ENCODE results near the gene LSM6.

LSM6 gene

GRCh38 chr4:146175541-146176453 is at the start of gene LSM6:
LSM6 (plus strand) TSS chr4:146175718; CDS start chr4:146182922, 7,204 bp downstream.
- peak; percentile 93 for DNase-seq (ENCODE audit: low spot score)

DNA sequence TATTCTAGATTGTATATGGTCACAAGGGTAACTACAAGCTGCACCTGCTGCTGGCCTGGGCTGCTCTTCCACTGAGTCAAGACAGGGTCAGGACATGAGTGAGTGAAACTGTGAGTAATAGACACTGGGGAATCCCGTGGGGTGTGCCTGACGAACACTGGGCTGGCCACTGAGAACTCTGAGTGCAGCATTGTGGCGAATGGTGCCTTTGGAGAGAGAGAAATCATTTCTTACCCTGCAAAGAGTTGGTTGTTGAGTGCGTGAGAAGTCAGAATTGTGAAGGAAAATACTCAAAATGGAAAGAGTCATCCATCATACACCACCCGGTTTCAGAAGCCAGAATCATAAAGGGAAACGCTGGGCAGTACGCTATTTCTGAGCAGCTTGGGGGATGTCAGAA is 43.1 kb upstream of the LSM6 start:
- no peak for DNase-seq (ENCODE audit: low spot score)

DNA sequence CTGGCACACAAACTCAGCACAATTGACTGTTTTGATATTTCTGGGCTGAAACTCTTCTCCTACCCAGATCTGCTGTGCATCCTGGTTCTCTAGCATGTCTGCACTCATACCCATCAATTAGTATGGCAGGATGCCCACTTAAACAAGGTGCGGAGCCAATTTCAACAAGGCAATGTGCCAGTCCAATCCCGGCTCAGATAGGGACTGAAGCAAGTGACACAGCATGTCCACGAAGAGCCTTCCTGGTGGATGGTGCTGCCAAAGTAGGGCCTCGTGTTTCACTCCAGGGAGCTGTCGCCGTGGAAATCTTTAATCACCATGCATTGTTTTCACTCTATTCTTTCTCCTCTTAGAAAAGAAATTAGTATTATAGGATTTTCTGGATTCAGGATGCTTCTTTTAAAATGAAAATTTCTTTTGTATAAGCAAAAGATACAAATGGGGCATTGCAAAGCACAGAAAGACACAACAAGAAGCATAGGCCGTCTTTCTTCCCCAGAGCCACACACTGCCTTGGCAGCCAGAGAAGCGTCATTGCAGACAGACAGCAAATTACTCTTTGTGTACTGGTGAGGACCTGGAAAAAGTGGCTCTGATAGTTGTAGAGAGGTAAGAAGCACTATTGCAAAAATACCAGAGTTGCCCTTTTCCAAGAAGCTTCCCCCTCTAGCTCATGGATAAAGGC is 40.6 kb upstream of the LSM6 start:
- DNase-seq (ENCODE audit: low spot score), result peak; percentile 11

- no peak for DNase-seq (ENCODE audit: low spot score)
These were observed 39.6 kb upstream of the LSM6 start for GRCh38 chr4:146135941-146136340.

DNA sequence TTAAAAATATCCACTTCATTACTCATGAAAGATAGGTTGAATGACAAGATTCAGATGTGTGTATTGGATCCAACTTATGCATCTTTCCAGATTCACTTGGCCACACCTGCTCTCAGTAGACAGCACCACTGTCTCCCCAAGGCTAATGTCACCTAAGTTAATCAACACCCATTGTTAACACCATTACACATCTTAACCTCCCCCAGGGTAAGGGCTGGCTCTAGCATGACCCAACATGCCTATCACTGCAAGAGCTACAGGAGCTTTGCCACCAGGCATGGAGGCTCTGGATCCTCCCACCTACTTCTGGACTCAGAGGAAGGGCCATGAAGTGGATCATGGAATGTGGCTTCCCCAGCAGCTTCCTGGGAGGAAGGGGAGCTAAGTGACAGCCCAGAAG is 32.8 kb upstream of the LSM6 start:
- DNase-seq (ENCODE audit: low spot score), result no peak

DNA sequence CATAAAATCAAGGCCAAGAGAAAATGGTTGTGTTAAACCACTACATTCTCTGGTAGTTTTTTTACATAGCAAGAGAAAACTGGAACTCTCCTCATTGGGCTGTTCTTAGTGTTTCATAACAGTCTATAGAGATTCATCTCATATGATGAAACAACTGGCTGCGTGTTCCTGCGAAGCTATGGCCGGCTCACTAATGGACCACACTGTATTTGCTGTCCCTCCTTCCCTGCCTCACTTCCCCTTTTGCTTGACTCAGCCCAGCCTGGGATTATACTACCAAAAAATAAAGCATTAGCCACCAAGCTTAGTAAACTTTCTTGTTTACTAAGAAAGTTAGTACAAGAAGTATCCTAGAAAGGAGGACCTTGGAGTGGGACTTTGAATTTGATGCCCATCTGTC is 31.6 kb upstream of the LSM6 start:
- no peak for DNase-seq (ENCODE audit: low spot score)

DNA sequence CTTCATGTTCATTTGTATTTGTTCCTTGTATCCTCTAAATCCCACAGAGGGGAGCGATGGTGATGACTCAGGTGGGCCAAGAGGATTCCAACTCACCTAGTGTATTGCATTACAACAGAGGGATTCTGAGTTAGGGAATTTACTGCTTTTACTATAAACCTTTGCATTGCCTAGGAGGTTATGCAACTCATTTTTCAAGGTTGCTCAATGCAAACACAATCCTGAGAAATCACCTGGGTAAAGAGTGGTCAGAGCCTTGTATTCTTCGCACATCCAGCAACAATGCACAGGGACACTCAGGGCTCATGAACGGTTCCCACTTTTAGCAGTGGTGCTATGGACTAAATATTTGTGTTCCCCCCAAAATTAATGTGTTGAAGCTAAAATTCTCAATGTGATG is 28.6 kb upstream of the LSM6 start:
- no peak for DNase-seq (ENCODE audit: low spot score)

GRCh38 chr4:146148021-146148420 is 27.5 kb upstream of the LSM6 start:
- no peak for DNase-seq (ENCODE audit: low spot score)

DNA sequence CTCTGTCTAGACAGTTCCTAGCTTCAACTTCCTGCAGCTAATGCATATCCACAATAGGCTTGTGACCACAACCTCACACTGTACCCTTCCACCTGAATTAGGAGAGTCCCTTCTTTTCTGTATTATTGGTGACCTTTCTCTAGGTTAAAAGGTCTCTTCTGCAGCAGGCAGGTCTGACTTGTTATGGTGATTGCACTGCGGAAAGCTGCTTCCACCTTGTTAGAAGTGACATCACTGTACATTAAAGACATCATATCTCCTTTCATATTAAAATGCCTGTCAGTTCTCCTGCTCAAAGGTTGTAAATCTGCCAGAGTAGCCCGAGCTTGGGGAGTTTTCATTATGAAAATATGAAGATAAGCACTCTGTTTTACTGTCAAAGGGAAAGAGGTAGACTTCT is 21.5 kb upstream of the LSM6 start:
- DNase-seq (ENCODE audit: low spot score), result no peak

DNA sequence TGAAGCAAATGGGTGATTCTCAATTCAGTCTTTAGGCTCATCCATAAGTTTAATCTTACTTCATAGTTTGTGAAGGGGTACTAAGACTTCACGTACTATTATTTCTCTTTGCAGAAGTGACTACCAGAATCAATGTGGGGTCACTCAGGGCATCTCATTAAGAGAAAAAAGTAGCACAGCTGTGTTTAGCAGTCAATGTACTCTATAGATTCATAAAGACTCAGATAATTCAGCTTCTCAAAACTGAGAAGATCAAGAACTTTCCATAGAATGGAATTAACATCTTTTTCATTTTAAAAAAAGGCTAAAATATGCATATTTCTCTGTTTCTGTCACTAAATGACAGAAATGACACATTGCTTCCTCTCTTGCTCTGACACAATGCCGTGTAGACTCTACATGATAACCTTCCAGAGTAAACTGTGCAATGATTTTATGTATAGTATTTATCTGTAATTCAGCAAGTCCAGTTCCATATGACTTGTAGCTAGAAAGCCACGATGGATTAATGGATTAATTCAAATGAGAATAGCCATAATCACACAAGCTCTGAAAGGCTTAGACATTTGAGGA is 20.3 kb upstream of the LSM6 start:
- no peak for DNase-seq (ENCODE audit: low spot score)

DNA sequence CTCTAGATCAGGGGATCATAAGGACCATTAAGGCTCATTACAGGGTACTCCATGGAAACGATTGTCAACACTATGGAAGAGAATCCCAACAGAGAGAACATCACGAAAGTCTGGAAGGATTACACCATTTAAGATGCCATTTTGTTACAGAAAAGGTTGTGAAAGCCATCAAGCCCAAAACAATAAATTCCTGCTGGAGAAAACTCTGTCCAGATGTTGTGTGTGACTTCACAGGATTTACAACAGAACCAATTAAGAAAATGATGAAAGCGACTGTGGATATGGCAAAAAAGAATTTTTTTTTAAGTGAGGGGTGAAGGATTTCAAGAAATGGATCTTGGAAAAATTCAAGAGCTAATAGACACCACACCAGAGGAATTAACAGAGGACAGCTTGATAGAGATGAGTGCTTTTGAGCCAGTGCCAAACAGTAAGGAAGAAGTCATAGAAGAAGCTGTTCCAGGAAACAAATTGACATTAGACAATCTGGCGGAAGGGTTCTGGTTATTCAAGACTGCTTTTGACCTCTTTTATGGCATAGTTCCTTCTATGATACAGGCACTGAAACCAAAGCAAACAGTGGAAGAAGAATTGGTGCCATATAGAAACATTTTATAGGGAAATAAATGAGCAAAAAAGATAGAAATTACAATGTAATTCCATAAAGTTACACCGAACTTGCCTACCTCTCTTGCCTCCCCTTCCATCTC is 17.3 kb upstream of the LSM6 start:
- no peak for DNase-seq (ENCODE audit: low spot score)

- no peak for DNase-seq (ENCODE audit: low spot score)
These were observed 16.0 kb upstream of the LSM6 start for GRCh38 chr4:146159384-146160058.

DNA sequence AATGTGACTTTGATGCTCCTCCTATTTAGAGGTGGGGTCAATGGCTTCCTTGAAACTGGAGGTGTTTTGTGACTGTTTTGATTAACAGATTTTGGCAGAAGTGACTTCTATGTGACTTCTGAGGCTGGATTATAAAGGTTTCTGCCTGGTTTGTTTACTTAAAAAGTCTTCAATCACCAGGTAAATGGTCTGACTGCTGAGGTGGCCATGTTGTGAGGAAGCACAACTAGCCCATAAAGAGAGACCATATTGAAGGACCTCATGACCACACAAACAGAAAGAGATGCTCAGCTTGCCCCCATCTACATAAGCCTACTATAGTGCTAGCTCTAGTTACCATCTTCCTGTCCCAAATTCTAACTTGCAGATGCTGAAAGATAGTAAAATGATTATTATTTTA is 14.3 kb upstream of the LSM6 start:
- no peak for DNase-seq (ENCODE audit: low spot score)

DNA sequence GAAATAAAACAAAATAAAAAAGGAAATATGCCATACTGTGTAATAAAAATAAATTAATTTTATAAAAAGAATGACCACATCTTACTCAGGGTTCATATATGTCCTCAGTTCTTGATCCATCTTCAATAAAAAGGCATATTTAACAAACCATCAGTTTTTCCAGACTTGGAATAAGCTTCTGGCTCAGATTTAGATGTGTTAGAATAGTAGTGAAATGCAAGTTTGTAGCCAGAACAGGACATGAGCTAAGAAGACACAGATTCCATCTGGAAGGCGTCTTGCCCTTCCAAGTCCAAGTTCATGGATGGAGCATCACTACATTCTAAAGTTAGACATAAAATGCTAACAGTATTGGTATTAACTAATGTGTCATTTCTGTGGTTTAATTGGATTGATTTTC is 10.3 kb upstream of the LSM6 start:
- DNase-seq (ENCODE audit: low spot score), result no peak

GRCh38 chr4:146165840-146166239 is 9.7 kb upstream of the LSM6 start:
- DNase-seq (ENCODE audit: low spot score), result no peak

DNA sequence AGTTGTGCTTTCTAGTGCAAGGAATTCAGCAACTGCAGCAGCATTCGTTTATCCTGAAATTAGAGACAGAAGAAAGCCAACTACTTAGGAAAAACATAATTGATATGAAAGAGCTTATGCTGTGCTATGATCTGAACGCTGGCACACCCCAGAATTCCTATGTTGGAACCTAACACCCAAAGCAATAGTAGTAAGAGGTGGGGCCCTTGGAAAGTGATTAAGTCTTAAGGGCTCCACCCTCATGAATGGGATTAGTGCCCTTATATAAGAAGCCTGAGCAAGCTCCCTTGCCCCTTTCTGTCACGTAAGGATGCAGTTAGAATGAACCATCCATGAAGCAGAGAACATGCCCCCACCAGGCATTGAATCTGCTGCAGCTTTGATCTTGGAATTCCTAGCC is 5.4 kb upstream of the LSM6 start:
- DNase-seq (ENCODE audit: low spot score), result no peak

GRCh38 chr4:146176891-146177290 is 1.4 kb downstream of the LSM6 start:
- no peak for DNase-seq (ENCODE audit: low spot score)

DNA sequence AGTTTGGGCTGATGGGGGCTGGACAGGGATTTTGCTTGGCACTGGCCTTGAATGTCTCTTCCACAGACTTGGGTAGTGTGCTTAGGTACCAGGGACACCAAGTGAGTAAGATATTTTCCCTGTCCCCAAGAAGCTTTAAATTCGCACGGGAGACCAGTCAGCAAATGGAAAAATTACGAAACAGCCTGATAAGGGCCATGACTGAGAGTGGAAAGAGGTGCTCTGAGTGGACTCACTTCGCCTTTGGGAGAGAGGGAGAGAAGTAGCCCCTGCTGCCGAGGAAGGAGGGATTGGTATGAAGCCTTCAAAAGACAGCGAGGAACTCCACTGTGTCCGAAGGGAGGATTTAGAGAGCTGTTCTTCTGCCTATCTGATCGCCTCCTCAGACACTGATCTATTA is 2.6 kb downstream of the LSM6 start:
- DNase-seq (ENCODE audit: low spot score), result no peak

DNA sequence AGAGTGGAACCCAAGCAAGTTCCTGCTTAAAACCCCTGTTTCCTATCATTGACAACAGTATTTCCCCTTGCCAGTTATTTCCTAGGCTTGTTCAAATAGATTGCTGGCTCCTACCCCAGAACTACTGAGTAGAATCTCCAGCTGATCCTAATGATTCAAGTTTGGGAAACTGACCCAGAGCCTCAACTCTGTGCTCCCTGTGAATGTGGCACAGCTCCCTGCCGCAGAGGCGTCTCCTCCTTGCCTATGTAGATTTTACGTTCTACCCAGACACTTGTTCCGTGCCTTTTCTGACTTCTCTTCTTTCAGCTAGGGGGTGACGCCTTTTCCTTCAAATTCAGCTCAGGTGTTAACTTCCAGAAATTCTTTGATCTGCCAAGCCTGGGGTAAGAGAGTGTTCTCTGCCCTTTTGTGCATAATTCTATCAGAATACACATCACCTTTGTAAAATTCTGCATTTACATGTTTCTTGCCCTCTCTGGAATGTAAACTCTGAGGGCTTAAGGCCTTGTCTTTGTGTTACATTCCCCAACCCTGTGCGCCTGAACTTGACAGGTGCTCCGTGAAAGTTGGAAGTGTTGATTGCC is 4.4 kb downstream of the LSM6 start:
- DNase-seq (ENCODE audit: low spot score), result no peak

GRCh38 chr4:146182443-146182842 is 6.9 kb downstream of the LSM6 start:
- no peak for DNase-seq (ENCODE audit: low spot score)

DNA sequence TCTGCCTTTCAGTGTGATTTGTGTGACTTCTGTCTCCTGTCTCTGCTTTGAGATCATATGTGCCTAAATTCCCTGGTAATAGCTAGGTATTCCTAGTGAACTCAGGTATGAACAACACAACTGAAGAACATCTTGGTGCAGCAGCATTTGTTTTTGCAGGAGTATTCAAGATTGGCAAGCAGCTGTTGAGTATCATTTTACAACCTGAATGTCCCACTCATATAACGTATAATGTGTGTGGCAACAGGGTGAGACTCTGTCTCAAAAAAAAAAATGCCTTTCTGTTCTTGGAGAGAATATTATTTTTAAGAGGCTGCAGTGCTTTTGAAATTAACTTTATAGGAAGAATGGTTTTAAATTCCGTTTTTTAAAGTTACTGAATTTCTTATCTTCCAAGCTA is 7.7 kb downstream of the LSM6 start:
- DNase-seq (ENCODE audit: low spot score), result no peak

- no peak for DNase-seq (ENCODE audit: low spot score)
These were observed 10.5 kb downstream of the LSM6 start for GRCh38 chr4:146186041-146186440.
